GM21825 (cell line): Measurements from ENCODE around the gene RAB3A.

ENCODE experiments used
- ATAC-seq: cut with Tn5 transposase; IDR thresholded peaks from one replicate; pipeline ENCODE4 v1.9.1; 2021; ENCODE audit warnings: mild to moderate bottlenecking, moderate library complexity; ENCODE audit not compliant: unreplicated experiment

The RAB3A gene

DNA sequence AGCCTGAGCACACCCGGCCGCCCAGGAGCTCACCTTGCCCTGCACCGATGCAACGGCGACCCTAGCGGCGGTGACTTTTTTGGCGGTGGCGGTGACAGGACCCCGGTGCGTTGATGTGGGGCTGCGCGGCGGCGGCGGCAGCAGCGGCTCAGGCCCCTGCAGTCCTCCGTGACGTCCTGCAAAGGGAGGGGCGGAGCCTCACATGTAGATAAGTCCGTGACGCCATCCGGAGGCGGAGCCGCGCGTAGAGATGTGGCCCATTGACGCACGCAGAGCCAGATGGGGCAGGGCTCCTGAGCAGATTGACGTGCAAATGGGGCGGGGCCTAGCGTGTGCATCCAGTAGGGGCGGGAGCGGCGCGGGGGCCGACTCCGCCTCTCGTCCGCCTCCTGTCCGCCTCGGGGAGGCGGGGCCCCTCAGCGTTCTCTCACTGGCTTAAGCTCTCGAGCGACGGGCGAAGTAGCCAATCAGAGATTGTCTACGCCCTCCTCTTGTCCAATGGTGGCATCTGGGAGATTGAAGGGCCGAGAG lies at the start of gene RAB3A:
TSS of gene RAB3A (minus strand) at position 180 of the 531 bp plus-strand sequence. CDS start 1,302 bp downstream, outside the sequence.
- ATAC-seq, result peak; percentile 84

DNA sequence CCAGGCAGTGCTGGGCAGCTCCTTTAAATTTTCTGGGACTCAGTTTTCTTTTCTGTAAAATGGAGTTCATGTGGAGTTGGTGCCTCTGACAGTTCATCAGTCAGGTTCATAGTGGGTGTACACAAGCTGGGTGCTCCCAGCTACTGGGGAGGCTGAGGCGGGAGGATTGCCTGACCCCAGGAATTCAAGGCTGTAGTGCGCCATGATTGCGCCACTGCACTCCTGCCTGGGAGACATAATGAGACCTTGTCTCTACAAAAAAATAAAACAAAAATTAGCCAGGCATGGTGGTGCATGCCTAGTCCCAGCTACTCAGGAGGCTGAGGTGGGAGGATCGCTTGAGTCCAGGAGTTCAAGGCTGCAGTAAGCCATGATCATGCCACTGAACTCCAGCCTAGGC lies 49.3 kb upstream of the RAB3A start:
- no peak for ATAC-seq

- ATAC-seq, result no peak
Measured at GRCh38 chr19:18252370-18252717, 48.5 kb upstream of the RAB3A start.

GRCh38 chr19:18251587-18252369 lies 47.9 kb upstream of the RAB3A start:
- ATAC-seq, result no peak

DNA sequence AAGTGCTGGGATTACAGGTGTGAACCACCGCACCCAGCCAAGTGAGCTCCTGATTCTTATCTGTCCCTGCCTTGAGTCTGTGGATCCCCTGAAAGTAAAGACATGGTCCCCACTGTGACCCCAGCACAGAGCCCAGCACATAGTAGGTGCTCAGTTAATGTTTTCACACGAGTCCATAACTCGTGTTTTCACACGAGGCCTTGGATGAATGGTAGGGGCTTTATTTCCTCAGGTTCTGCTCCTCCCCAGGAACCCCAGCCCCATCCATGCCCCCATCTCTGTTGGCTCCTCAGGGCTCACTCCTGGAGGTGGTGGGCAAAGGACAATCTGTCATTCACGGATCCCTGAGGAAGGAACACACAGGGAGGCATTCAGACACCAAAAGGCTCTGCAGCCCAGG lies 46.0 kb upstream of the RAB3A start:
- ATAC-seq, result no peak

GRCh38 chr19:18245297-18245696 lies 41.5 kb upstream of the RAB3A start:
- no peak for ATAC-seq

DNA sequence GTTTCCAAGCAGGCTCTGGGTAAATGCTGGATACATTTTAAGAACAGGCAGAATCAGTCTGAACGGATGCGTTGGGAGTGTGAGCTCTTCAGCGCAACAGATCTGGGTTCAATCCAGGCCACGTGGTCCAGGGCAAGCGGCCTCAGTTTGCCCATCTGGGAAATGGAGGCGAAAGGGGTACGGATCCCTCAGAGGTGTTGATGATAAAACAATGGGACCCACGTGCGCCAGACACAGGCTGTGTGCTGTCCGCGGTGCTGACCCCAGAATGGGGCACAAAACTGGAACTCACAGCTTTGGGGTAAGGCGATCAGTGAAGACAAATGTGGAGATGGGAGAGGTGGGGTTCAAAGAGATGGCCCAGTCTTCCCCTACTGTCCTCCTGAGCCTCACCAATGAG lies 35.5 kb upstream of the RAB3A start:
- no peak for ATAC-seq

DNA sequence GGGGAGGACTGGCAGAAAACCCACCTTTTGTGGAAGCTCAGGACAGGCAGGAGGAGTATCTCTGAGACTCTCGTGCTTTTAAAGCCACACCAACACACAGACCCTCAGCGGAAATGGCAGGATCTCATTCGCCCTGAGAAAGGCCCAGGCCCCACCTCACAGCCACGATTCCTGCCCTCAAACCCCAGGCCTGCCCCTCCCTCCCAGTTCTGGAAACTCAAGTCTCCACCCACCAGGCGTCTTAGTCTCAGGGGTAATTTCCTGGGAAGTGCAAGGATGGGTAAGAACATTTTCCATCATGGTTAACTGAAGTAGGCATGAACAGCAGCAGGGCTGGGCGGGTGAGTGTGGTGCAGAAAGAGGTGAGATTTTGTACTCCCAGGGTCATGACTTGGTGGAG lies 30.4 kb upstream of the RAB3A start:
- ATAC-seq, result no peak

GRCh38 chr19:18233224-18233825 lies 29.5 kb upstream of the RAB3A start:
- ATAC-seq, result no peak

DNA sequence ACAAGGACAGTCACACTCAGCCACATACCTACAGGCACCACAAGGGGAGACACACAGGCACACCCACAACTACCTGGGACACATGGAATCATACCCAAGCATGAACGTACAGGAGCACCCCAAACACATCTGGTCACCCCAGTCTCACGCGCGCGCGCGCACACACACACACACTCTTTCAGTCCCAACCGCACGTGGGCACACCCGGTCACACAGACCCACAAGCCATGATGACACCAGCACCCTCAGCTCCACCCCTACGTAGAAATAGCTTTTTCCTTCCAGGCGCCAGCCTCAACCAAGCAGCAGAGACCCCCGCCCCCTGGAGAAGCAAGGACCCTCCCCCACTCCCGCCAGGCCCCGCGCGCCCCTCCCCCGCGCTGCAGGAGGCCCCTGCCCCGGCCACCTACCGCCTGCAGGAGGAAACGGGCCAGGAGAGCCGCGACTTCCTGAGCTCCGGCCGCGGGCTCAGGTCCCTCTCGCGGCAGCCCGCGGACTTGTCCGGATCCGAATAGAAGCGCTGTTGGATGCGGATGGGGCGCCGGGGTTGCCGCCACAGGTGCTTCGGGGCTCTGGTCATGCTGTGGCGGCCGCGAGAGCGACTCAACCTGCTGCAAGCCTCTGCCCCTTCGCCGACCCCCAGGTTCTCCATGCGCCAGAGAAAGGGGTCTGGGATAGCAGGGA lies 28.8 kb upstream of the RAB3A start:
- ATAC-seq, result no peak

DNA sequence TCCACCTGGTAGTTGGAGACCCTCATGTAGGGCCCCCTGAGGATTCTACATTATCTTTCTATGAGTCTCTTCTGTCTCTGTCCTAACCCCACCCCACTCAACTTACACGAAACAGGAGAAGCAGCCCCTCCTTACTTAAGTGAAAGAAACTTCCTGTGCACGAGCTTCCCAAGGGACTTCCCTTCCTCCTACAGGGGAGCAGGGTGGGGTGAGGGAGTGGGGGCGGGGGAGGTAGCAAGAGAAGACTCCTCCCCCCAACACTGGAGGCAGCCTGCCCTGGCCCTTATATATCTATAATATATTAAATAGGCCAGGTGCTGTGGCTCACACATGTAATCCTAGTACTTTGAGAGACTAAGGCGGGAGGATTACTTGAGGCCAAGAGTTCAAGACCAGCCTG lies 27.9 kb upstream of the RAB3A start:
- no peak for ATAC-seq

GRCh38 chr19:18230941-18231734 lies 27.3 kb upstream of the RAB3A start:
- ATAC-seq, result no peak

DNA sequence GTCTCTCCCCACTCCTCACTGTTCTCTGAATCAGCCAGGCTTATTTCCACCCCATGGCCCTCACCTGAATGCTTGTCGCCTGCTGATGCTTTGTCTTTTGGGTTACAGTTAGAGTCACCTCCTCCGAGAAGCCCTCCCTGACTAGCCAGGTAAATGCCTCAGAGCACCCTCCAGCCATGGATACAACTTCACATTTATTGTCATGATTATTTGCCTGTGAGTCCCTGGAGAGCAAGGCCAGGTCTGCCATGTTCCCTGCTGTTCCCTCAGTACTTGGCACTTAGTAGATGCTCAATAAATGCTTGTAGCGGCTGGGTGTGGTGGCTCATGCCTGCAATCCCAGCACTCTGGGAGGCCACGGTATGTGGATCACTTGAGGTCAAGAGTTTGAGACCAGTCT lies 26.1 kb upstream of the RAB3A start:
- ATAC-seq, result no peak

DNA sequence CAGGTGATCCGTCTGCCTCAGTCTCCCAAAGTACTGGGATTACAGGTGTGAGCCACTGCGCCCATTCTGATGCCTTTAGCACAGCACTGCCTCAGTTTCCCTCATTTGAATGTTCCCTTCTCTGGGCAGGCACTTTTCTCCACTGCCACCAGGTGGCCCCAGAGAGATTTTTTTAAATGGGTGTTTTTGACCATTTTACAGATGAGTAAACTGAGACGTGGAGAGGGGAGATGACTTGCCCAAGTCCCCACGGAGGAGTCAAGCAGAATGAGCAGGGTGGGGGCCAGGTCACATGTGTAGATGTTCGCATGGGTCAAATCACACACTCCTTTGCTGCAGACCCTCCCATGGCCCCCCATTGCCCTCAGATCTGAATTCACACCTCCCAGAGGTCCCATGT lies 25.6 kb upstream of the RAB3A start:
- no peak for ATAC-seq

DNA sequence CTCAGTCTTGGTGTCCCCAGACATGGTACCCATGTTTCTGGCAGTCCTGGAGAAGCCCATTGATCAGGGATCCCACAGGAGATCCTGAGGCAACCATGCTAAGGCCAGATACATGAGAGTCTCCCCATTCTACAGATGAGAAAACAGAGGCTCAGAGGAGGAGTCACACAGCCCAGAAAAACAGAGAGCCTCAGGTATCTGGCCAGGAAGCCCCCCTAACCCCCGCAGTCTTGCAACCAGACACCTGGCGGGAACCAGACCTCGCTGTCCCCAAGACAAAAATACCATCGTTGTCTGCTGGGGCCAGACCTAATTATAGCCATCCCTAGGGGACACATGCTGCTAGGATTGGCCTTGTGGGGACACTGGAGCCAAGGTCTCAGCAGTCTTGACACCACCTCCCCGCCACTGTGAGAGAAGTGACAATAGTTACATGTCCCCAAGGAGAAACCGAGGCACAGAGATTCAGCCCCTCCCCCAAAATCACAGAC lies 24.0 kb upstream of the RAB3A start:
- no peak for ATAC-seq

DNA sequence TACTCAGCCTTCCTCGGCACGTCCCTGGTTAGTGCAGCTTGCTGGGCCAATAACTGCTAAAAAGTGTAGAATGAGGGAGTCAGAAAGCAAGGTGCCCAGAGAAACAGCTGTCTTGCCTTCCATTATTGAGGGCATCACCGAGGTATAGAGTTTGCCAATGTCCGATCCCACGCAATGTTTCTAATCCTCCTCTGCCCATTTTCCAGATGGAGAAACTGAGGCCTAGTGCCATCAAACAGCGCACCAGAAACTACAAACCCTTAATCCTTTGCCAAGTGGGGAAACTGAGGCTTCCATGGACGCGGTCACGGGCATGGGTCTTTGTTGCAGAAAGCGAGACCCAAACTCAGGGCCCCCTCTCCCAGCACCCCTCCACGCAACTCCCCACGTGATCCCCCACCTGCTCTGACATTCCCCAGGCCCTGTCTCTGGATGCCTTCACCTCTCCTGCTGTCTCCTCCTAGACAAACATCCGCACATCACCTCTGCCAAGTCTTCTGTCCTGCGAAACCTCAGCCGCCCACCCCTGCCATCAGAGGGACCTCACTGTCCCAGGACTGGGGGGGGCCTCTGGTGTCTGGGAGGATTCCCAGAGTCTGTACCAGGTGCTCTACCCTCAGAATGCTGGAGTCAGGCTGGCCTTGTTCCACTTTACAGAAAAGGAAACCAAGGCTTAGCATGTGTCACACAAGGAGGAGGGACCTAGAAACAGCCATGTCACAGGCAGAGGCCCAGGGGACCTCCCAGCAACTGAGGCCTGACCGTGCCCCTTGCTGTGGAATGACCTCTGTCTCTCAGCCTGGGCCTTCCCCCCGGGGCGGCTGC lies 23.3 kb upstream of the RAB3A start:
- ATAC-seq, result no peak

GRCh38 chr19:18225702-18226468 lies 22.0 kb upstream of the RAB3A start, which contains the start of gene PDE4C:
Gene PDE4C, minus strand, starts transcription at chr19:18226438. Its CDS starts 23 bp downstream, at chr19:18226415.
- no peak for ATAC-seq

GRCh38 chr19:18225355-18225701 lies 21.5 kb upstream of the RAB3A start:
- no peak for ATAC-seq
